CD4-positive, alpha-beta T cell treated with Interleukin-17A for 1 hour (primary cell): Measurements from ENCODE around the gene PML.
"Not testable (repeated sequence)": the region's sequence is repeated elsewhere in the genome, so short reads cannot be mapped to it uniquely, and the experiment has no call there.

Source experiments
- DNase-seq: peaks from one replicate; pipeline ENCODE4 v3.0.0-alpha.2; 2020

The PML gene

DNA sequence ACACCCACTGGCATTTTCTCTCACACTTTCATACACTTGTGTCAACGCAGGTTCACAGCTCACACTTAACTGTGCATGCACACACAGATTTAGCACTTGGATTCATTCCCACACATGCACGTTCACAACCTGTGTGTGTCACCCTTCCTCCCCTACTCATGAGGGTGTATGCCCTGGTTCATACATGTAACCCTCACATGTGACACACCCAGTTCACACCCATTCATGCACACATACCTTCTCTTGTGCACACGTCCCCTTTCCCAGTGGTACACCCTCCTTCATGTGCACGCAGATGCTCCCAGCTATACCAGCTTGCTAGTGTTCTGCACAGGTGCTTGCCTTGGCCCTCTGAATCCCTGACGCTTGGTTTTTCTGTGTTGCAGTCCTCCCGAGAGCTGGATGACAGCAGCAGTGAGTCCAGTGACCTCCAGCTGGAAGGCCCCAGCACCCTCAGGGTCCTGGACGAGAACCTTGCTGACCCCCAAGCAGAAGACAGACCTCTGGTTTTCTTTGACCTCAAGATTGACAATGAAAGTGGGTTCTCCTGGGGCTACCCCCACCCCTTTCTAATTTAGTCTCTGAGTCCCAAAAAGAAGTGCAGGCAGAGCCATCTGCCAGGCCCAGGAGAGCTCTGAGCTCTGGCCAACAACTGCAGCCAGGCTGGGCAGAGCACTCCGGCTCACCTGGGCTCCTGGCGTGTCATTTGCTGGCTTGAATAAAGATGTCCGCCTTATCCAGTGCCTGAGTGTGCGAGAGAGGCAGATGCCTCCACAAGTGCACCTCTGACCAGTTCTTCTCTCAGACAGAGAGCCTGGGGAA, 48.3 kb downstream of the PML start:
- no peak for DNase-seq

GRCh38 chr15:74043425-74044266, 49.1 kb downstream of the PML start:
- no peak for DNase-seq

GRCh38 chr15:74044267-74045110, 50.0 kb downstream of the PML start:
- no peak for DNase-seq

DNA sequence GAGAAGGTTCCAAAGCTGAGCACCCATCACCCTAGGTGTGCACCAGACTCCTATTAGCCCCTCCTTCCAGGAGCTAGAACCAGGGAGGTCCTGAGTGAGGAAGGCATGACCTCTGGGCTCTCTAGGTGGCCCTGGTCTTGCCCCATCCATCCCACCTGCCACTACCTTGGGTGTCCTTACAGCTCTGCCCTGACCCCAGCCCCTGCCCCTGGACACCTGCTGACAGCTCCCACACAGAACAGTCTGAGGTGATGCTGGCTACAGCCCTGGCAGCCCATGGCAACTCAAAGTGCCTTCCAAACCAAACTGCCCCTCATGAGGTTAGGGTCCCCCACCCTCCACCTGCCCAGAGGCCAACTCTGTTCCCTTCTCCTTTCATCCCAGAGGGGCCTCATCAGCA, 50.7 kb downstream of the PML start:
- DNase-seq = no peak

DNA sequence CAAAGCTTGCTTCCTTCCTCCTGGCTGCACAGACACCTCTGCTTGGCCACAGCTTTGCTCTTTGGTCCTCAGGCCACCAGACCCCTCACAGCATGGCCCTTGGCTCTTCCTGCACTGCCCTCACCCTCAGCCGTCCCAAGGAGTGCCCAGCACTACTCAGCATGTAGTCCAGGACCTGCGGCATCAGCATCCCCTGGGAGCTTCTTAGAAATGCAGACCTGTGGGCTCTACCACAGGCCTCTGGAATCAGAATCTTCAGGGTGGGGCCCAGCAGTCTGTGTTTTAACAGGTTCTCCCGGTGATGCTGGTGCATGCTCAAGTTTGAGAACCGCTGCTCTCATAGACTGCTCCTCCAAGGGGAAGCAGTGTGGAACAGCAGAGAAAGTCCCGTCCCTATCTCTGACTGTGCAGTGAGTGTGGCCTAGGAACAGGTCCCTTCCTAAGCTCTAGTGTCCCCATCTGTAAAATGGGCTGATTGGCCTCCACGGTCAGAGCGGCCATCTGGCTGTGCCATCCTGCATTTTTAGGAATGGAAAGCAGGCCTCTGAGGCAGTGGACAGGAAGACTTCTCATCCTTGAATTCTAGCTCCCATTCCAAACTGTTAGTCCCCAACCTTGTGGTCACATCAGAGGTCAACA, 51.2 kb downstream of the PML start:
- DNase-seq = no peak

- DNase-seq = no peak
Measured at GRCh38 chr15:74046275-74046674, 51.8 kb downstream of the PML start.

- DNase-seq = no peak
Measured at GRCh38 chr15:74050127-74050526, 55.6 kb downstream of the PML start.

- no peak for DNase-seq
Measured at GRCh38 chr15:74050556-74051234, 56.2 kb downstream of the PML start.

DNA sequence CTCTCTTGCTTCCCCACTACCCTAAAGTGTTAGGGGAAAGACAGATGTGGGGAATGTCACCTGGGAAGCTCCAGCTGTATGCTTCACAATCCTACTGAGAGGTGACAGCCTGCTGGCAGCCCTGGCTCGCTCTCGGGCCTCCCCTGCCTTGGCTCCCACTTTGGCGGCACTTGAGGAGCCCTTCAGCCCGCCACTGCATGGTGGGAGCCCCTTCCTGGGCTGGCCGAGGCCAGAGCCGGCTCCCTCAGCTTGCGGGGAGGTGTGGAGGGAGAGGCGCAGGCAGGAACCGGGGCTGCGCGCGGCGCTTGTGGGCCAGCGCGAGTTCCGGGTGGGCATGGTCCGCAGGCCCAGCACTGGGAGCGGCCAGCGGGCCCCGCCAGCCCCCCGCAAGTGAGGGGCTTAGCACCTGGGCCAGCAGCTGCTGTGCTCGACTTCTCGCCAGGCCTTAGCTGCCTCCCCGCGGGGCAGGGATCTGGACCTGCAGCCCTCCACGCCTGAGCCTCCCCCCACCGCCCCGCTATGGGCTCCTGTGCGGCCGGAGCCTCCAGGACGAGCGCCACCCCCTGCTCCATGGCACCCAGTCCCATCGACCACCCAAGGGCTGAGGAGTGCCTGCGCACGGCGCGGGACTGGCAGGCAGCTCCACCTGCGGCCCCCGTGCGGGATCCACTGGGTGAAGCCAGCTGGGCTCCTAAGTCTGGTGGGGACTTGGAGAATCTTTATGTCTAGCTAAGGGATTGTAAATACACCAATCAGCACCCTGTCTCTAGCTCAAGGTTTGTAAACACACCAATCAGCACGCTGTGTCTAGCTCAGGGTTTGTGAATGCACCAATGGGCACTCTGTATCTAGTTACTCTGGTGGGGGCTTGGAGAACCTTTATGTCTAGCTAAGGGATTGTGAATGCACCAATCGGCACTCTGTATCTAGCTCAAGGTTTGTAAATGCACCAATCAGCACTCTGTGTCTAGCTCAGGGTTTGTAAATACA, 58.0 kb downstream of the PML start:
- DNase-seq = not testable (repeated sequence)

DNA sequence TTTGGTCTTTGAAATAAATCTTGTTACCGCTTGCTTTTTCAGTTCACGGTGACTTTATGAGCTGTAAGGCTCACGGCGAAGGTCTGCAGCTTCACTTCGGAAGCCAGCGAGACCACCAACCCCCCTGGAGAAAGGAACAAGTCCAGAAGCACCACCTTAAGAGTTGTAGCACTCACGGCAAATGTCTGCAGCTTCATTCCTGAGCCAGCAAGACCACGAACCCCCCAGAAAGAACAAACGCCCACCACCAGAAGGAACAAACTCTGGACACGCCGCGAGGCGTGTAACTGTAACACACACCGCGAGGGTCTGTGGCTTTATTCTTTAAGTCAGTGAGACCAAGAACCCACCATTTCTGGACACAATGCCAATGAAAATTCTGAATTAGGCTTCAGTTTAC, 59.0 kb downstream of the PML start:
- DNase-seq = no peak

GRCh38 chr15:74053941-74054529, 59.5 kb downstream of the PML start:
- peak; percentile 69 for DNase-seq

GRCh38 chr15:74055804-74056203, 61.3 kb downstream of the PML start:
- no peak for DNase-seq

DNA sequence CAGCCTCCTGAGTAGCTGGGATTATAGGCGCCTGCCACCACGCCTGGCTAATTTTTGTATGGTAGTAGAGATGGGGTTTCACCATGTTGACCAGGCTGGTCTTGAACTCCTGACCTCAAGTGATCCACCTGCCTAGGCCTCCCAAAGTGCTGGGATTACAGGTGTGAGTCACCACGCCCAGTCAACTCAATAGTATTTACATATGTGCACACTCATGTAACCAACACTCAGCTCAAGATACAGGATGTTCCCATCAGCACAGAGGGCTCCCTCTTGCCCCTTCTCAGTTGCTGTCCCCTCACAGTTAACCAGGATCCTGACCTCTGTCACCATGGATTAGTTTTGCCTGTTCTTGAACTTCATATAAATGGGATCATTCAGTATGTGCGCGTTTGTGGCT, 61.8 kb downstream of the PML start:
- not testable (repeated sequence) for DNase-seq

- not testable (repeated sequence) for DNase-seq
Measured at GRCh38 chr15:74059050-74059833, 64.7 kb downstream of the PML start.

DNA sequence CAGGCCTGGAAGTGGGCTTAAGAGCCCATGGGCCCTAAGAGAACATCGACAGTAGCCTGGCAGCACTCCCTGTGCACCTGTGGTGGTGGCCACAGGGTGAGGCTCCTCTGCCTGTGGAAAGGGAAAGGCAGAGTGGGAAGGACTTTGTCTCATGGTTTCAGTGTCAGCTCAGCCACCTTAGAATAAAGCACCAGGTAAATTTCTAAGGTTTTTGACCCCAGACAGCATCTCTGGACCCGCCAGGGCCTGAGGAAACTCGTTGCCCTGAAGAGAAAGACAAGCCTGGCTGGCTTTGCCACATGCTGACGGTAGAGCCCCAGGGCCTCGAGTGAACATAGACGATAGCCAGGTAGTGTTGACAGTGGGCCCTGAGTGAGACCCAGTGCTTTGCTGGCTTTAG, 65.7 kb downstream of the PML start:
- no peak for DNase-seq

- no peak for DNase-seq
Measured at GRCh38 chr15:74062236-74062635, 67.7 kb downstream of the PML start.

DNA sequence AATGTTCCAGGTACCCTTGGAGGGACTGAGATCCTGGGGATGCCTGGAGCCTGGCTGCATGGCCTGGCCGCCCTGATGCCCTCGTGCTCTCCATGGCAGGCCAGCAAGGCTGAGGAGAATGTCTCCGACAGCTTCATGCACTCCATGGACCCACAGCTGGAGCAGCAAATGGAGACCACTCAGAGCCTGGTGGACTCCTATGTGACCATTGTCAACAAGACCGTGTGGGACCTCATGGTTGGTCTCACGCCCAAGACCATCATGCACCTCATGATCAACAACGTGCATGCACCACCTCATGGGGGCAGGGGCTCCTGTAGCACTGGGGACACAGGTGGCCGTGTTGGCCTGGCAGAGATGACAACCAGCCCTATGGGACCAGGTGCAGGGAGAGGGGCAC, 68.2 kb downstream of the PML start:
- no peak for DNase-seq

GRCh38 chr15:74063425-74064146, 69.1 kb downstream of the PML start:
- DNase-seq = not testable (repeated sequence)

DNA sequence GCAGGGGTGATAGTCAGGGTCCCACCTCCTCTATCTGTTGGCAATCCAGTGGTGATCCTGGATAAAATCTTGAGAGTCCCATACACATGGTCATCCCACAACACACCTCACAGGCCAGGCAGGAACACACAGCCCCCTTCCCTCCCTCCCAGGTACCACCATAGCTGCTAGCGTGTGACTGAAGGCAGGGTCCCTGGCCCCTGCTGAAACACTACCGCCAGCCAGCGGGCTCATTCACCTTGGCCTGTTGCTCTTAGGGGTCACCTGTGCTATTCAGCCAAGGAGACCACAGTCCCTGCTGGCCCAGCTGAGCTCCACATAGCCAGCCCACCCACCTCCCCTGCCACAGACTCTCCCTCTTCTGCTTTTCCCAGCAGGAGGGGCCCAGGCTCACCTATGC, 69.7 kb downstream of the PML start:
- not testable (repeated sequence) for DNase-seq
